Adrenal gland (tissue), 12 donors: ENCODE results near the gene NLGN4X. TPM values are rescaled to one million over a fixed set of nuclear protein-coding genes. Genes with fewer than 3 reads are reported as not detected.

Experiments
- DNase-seq, 7 donors: peaks; one replicate each; pipeline ENCODE4 v3.0.0-alpha.2; 2019 to 2020
- H3K27ac ChIP-seq, 5 donors: fragments of 200-600 bp; sonication (generic) in 4 of 5; 1 replicate in 3 of 5; 2 replicates in 2 of 5; pipeline versions ENCODE4 v1.5.1 to v1.8.0; 2016 to 2020; ENCODE audit warnings: mild to moderate bottlenecking in 1 of 5
- H3K27me3 ChIP-seq: fragments of 200-600 bp; 2 replicates; pipeline ENCODE4 v1.8.0; 2021
- H3K36me3 ChIP-seq, 2 donors: fragments of 200-600 bp; replicated peaks in 1 of 2; 1 replicate in 1 of 2; 2 replicates in 1 of 2; pipeline versions ENCODE4 v1.5.1 to v1.8.0; 2018 to 2022
- H3K4me1 ChIP-seq, 2 donors: fragments of 200-600 bp; replicated peaks in 1 of 2; 1 replicate in 1 of 2; 2 replicates in 1 of 2; pipeline versions ENCODE4 v1.5.1 to v1.8.0; 2018 to 2021
- H3K4me3 ChIP-seq, 4 donors: fragments of 200-600 bp; sonication (generic) in 3 of 4; one replicate each; pipeline ENCODE4 v1.5.1; 2016 to 2018
- H3K9me3 ChIP-seq, 3 donors: fragments of 200-600 bp; sonication (generic) in 1 of 3; replicated peaks in 1 of 3; 1 replicate in 2 of 3; 2 replicates in 1 of 3; pipeline versions ENCODE4 v1.5.1 to v1.8.0; 2016 to 2021
- CTCF ChIP-seq, 6 experiments: fragments of 450-650 bp in 4 of 6; fragments of 200-600 bp in 2 of 6; sonication (generic) in 1 of 6; IDR thresholded peaks; 1 replicate in 5 of 6; 2 replicates in 1 of 6; pipeline versions ENCODE4 v1.5.1 to v1.8.0; 2016 to 2021; ENCODE audit warnings: antibody characterized with exemption in 6 of 6, mild to moderate bottlenecking in 2 of 6, moderate library complexity in 1 of 6
- POLR2A ChIP-seq, 2 donors: fragments of 450-650 bp; IDR thresholded peaks; one replicate each; pipeline ENCODE4 v1.6.1; 2017; ENCODE audit warnings: antibody characterized with exemption in 2 of 2, mild to moderate bottlenecking in 2 of 2, moderate library complexity in 1 of 2
- WGBS, 4 donors: extraction: QIAGEN DNeasy Blood & Tissue Kit in 2 of 4; methylation state at CpG; one replicate each; pipeline versions ENCODE4 v1.1.5 to v1.1.7; 2013 to 2017; 5-methylcytosine and 5-hydroxymethylcytosine counted together
- intact Hi-C, 2 donors: fragments of 100-400 bp; cut with DNase I; formaldehyde crosslinking; loops; one replicate each; pipeline versions ENCODE4 v1.14.1 to v1.15.0; 2022 to 2023
- polyA plus RNA-seq, 3 donors: library from polyadenylated mRNA; stranded (reverse); fragments of 200-250 nt in 2 of 3; fragments of 350-450 nt in 1 of 3; fragmentation: Illumina TruSeq in 1 of 3; extraction: RNeasy Lipid Tissue Mini Kit (QIAGEN cat#74804) in 1 of 3; gene quantifications; one replicate each; pipeline ENCODE4 v1.2.3, GENCODE V29; 2013 to 2014
- total RNA-seq, 9 donors: library from RNA; depleted of rRNA in 4 of 9; stranded (reverse); fragments of >200 nt in 4 of 9; fragments of 120-200 nt in 1 of 9; fragmentation: NEBNext Ultra II Directional in 1 of 9; extraction: Animal tissue kit (Norgen Biotek cat#: 25700) in 1 of 9; gene quantifications; one replicate each; pipeline versions ENCODE4 v1.1.0 to v1.2.4, GENCODE V29; 2013 to 2023
- donor health status: healthy with polysubstance abuse.
- donor health status: Bipolar disorder and iron deficiency.
- donor health status: DM: yes; HTN: yes; CAD: no.
- donor health status: DM: no; HTN: no; CAD: no.
- donor health status: DM: no; HTN: no; CAD: no.
- donor health status: DM: yes; HTN: yes; CAD: no.

The NLGN4X gene
- total and polyA plus RNA-seq, 12 donors = 0.16 to 3.4 (median 1.3) TPM

GRCh38 chrX:5870238-5870637 is 358.4 kb downstream of the NLGN4X start:
- TF ChIP-seq CTCF (IDR thresholded peaks at IDR 0.05) = no peak
- TF ChIP-seq POLR2A (IDR thresholded peaks at IDR 0.05) = no peak
- no peak overlapping the region for H3K4me3 ChIP-seq
- DNase-seq = peak in 2 of 7 donors; percentile 2 to 18
- H3K9me3 ChIP-seq = no peaks in the 10 kb centered on the region
- H3K27me3 ChIP-seq = no peaks in the 10 kb centered on the region
- 8 to 30% (median 20%) methylated on average over 3 of the region's 3 CpGs for WGBS, 4 donors
- no peak overlapping the region for H3K27ac ChIP-seq
- intact Hi-C loops = no loop called here
- H3K4me1 ChIP-seq = no peaks in the 10 kb centered on the region
- no peaks in the 10 kb centered on the region for H3K36me3 ChIP-seq

- Histone ChIP-seq H3K4me1 (no peaks in the 10 kb centered on the region), H3K27me3 (no peaks in the 10 kb centered on the region), H3K36me3 (no peaks in the 10 kb centered on the region), H3K9me3 (no peaks in the 10 kb centered on the region), H3K27ac (no peak overlapping the region), H3K4me3 (no peak overlapping the region)
- WGBS, 4 donors = 61 to 85% (median 81%) methylated on average over 3 to 7 of the region's 7 CpGs
- TF ChIP-seq CTCF (IDR thresholded peaks at IDR 0.05) = no peak
- TF ChIP-seq POLR2A (IDR thresholded peaks at IDR 0.05) = no peak
- no peak for DNase-seq
- intact Hi-C loops = no loop called here
Measured at GRCh38 chrX:5869786-5870185, 358.9 kb downstream of the NLGN4X start.

GRCh38 chrX:5867778-5868177 is 360.9 kb downstream of the NLGN4X start:
- DNase-seq = no peak
- 60 to 97% (median 85%) methylated on average over 2 of the region's 2 CpGs for WGBS, 4 donors
- Histone ChIP-seq H3K9me3 (no peaks in the 10 kb centered on the region), H3K4me3 (no peak overlapping the region), H3K4me1 (no peaks in the 10 kb centered on the region), H3K27me3 (no peaks in the 10 kb centered on the region), H3K27ac (no peak overlapping the region), H3K36me3 (no peaks in the 10 kb centered on the region)
- no peak for TF ChIP-seq CTCF (IDR thresholded peaks at IDR 0.05)
- no peak for TF ChIP-seq POLR2A (IDR thresholded peaks at IDR 0.05)
- intact Hi-C loops = no loop called here

GRCh38 chrX:5857232-5857631 is 371.4 kb downstream of the NLGN4X start:
- WGBS, 4 donors = 58 to 62% (median 61%) methylated on average over 6 of the region's 6 CpGs
- Histone ChIP-seq H3K36me3 (no peaks in the 10 kb centered on the region), H3K4me1 (no peaks in the 10 kb centered on the region), H3K4me3 (no peak overlapping the region), H3K9me3 (no peaks in the 10 kb centered on the region), H3K27me3 (no peaks in the 10 kb centered on the region), H3K27ac (no peak overlapping the region)
- intact Hi-C loops = no loop called here
- TF ChIP-seq CTCF (IDR thresholded peaks at IDR 0.05) (no peak), POLR2A (IDR thresholded peaks at IDR 0.05) (no peak)
- DNase-seq = no peak
